ENCODE measurements around the gene ANTKMT.

DNA sequence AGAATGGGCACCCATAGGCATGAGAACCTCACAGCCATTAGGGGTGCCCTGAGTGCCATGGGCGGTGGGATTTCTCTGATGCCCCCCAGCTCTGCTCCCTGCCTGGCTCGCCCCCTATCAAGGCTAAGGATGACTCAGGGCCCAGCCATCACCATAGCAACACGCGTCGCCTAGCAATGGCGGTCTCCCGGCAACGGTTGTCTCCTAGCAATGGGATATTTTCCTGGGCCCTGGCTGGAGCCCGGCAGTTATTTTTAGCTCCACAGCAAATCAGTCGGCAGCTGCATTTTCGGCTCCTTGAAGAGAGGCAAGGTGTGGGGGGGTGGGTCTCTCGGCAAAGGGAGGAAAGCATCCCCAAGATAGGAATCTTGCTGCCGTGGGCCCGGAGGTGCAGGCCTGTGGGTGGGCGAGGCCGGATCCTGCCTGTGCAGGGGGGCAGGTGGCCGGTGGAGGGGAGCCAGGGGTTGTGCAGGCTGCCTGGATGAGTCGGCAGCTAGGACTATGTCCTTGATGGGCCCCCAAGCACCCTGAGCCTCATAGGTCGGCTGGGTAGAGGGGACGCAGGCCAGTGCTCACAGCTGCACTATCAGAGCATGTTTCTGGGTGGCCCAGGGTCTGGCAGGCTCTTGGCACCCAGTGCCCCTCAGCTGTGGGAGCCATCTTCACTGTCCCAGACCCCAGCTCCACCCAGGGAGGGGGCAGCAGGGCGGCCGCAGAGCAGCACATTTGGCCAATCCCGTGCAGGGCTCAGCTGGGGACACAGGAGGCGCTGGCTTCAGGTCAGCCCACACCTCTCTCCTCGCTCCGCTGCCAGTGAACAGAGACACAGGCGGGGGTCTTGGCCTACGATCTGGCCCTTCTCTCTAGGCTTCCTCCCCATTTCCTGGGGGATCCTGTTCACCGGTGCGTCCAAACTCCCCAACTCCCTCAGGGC lies 11.1 kb upstream of the ANTKMT start:
- TF ChIP-seq EZH2phosphoT487 (conservative IDR thresholded peaks at IDR 0.05; ENCODE audit: low read length): no peak
- TF ChIP-seq, protein P1, sequence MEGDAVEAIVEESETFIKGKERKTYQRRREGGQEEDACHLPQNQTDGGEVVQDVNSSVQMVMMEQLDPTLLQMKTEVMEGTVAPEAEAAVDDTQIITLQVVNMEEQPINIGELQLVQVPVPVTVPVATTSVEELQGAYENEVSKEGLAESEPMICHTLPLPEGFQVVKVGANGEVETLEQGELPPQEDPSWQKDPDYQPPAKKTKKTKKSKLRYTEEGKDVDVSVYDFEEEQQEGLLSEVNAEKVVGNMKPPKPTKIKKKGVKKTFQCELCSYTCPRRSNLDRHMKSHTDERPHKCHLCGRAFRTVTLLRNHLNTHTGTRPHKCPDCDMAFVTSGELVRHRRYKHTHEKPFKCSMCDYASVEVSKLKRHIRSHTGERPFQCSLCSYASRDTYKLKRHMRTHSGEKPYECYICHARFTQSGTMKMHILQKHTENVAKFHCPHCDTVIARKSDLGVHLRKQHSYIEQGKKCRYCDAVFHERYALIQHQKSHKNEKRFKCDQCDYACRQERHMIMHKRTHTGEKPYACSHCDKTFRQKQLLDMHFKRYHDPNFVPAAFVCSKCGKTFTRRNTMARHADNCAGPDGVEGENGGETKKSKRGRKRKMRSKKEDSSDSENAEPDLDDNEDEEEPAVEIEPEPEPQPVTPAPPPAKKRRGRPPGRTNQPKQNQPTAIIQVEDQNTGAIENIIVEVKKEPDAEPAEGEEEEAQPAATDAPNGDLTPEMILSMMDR (IDR thresholded peaks at IDR 0.05; ENCODE audit: insufficient read depth, low read length, poor library complexity, severe bottlenecking): no peak

Measured in SU-DHL-6 (cell line).